Keratinocyte (primary cell): ENCODE results near the gene DYNC1LI2. TPM values are rescaled to one million over a fixed set of nuclear protein-coding genes. Genes with fewer than 3 reads are reported as not detected.

Source experiments
- DNase-seq: peaks from one replicate; pipeline ENCODE4 v3.0.0-alpha.2; 2011; ENCODE audit warnings: low read depth, missing footprints, low spot score
- FAIRE-seq: peaks from 2 replicates; lab custom pipeline; 2011; peaks lifted over from hg19 to GRCh38; lab: Jason Lieb, UNC
- H2AFZ ChIP-seq: 2 replicates; pipeline ENCODE4 v1.6.0; 2012; ENCODE audit warnings: low read length, control low read depth, inconsistent platforms; ENCODE audit not compliant: control insufficient read depth
- H3K27ac ChIP-seq: 2 replicates; pipeline ENCODE4 v1.5.1; 2011; ENCODE audit warnings: low read length; ENCODE audit not compliant: control insufficient read depth, insufficient read depth
- H3K27me3 ChIP-seq: 3 replicates; pipeline ENCODE4 v1.6.0; 2011; ENCODE audit warnings: low read length; ENCODE audit not compliant: control insufficient read depth, insufficient read depth; ENCODE audit errors: extremely low read depth
- H3K36me3 ChIP-seq, 2 experiments: 2 replicates in 1 of 2; 3 replicates in 1 of 2; pipeline ENCODE4 v1.5.1; 2011; ENCODE audit warnings: low read length in 2 of 2, mild to moderate bottlenecking in 1 of 2; ENCODE audit not compliant: control insufficient read depth in 2 of 2, insufficient read depth in 2 of 2; ENCODE audit errors: extremely low read depth in 1 of 2
- H3K4me1 ChIP-seq: 3 replicates; pipeline ENCODE4 v1.5.1; 2011; ENCODE audit warnings: low read length; ENCODE audit not compliant: control insufficient read depth, insufficient read depth; ENCODE audit errors: extremely low read depth
- H3K4me2 ChIP-seq: 3 replicates; pipeline ENCODE4 v1.6.0; 2011; ENCODE audit warnings: low read depth, low read length; ENCODE audit not compliant: control insufficient read depth, insufficient read depth; ENCODE audit errors: extremely low read depth
- H3K4me3 ChIP-seq, 3 experiments: fragments of 200-600 bp in 1 of 3; sonication (generic) in 1 of 3; 2 replicates in 2 of 3; 3 replicates in 1 of 3; pipeline ENCODE4 v1.5.1; 2011 to 2016; ENCODE audit warnings: low read length in 3 of 3, mild to moderate bottlenecking in 3 of 3, control low read depth in 2 of 3, inconsistent platforms in 1 of 3, low read depth in 1 of 3, mixed read lengths in 1 of 3, mixed run types in 1 of 3, moderate library complexity in 1 of 3; ENCODE audit not compliant: control insufficient read depth in 2 of 3, insufficient read depth in 2 of 3; ENCODE audit errors: extremely low read depth in 1 of 3
- H3K79me2 ChIP-seq: 2 replicates; pipeline ENCODE4 v1.6.0; 2012; ENCODE audit warnings: low read length; ENCODE audit not compliant: control insufficient read depth, insufficient read depth
- H3K9ac ChIP-seq: 3 replicates; pipeline ENCODE4 v1.6.0; 2011; ENCODE audit warnings: low read length; ENCODE audit not compliant: control insufficient read depth, insufficient read depth; ENCODE audit errors: extremely low read depth
- H3K9me1 ChIP-seq: 3 replicates; pipeline ENCODE4 v1.6.0; 2011; ENCODE audit warnings: low read length; ENCODE audit not compliant: control insufficient read depth, insufficient read depth; ENCODE audit errors: extremely low read depth
- H3K9me3 ChIP-seq: 2 replicates; pipeline ENCODE4 v1.5.1; 2012; ENCODE audit warnings: low read depth, low read length; ENCODE audit not compliant: control insufficient read depth
- H4K20me1 ChIP-seq: 3 replicates; pipeline ENCODE4 v1.6.0; 2011; ENCODE audit warnings: low read length; ENCODE audit not compliant: control insufficient read depth, insufficient read depth; ENCODE audit errors: extremely low read depth
- EZH2 ChIP-seq: IDR thresholded peaks from one replicate; pipeline ENCODE4 v1.6.1; 2012; ENCODE audit warnings: inconsistent platforms, mild to moderate bottlenecking, low read length, moderate library complexity
- dilution Hi-C: fragments of 300-500 bp; cut with MboI; formaldehyde crosslinking; loops from one replicate; pipeline ENCODE4 v1.7.0; 2020; ENCODE audit warnings: low sequenced_read_pairs; ENCODE audit not compliant: extremely low pct_ligation_motif_present
- polyA plus RNA-seq, 5 experiments: library from polyadenylated mRNA; depleted of rRNA in 3 of 5; stranded (reverse) in 3 of 5; stranded (forward) in 1 of 5; unstranded in 1 of 5; fragments of >200 nt; gene quantifications; 1 replicate in 1 of 5; 2 replicates in 3 of 5; 3 replicates in 1 of 5; pipeline versions ENCODE4 v1.2.1 to v1.2.3, GENCODE V29; 2011 to 2012; ENCODE audit warnings: missing spikeins in 2 of 5, low read depth in 1 of 5, low replicate concordance in 1 of 5
- TF ChIP-seq, protein P1 (sequence below), 3 experiments: IDR thresholded peaks in 1 of 3; conservative IDR thresholded peaks in 1 of 3; optimal IDR thresholded peaks in 1 of 3; 2 replicates in 2 of 3; 3 replicates in 1 of 3; pipeline versions ENCODE3 to v1.5.1; 2011; ENCODE audit warnings: low read length in 3 of 3, mild to moderate bottlenecking in 3 of 3, moderate library complexity in 2 of 3, control low read depth in 1 of 3, inconsistent platforms in 1 of 3; ENCODE audit not compliant: insufficient read depth in 2 of 3; ENCODE audit errors: extremely low read depth in 1 of 3

Gene DYNC1LI2
- polyA plus RNA-seq, 1 donor (not counting 4 experiments of a cell fraction or from before 2014, with no cell fraction given), result 66.0 TPM

DNA sequence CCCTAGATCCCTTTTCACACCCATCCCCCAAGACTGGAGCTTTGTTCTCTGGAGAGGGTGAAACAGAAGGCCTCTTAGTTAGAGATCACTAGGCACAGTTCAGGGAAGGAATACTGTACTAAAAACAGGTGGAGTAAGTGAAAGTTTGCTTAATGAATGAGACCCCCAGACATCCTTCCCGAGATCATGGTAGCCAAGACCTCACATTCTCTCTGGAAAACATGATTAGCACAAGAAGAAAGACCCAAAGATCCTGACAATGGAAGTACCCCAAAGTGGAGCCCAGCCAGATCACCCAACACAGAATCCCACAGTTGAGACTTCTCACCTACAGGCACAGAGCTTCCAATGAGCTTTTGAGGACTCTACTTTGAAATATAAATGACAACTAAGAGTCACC lies 51.5 kb downstream of the DYNC1LI2 start:
- Histone ChIP-seq H2AFZ (no peak overlapping the region), H3K4me1 (peaks cover 18% of the 10 kb centered on the region), H3K79me2 (peaks cover 12% of the 10 kb centered on the region), H3K4me3 (no peak overlapping the region), H3K9me3 (no peaks in the 10 kb centered on the region), H3K36me3 (no peaks in the 10 kb centered on the region), H3K4me2 (no peak overlapping the region), H3K27me3 (no peaks in the 10 kb centered on the region), H3K9me1 (no peaks in the 10 kb centered on the region), H3K27ac (no peak overlapping the region), H3K9ac (no peak overlapping the region), H4K20me1 (no peaks in the 10 kb centered on the region)
- dilution Hi-C loops, result no loop called here
- TF ChIP-seq, protein P1, sequence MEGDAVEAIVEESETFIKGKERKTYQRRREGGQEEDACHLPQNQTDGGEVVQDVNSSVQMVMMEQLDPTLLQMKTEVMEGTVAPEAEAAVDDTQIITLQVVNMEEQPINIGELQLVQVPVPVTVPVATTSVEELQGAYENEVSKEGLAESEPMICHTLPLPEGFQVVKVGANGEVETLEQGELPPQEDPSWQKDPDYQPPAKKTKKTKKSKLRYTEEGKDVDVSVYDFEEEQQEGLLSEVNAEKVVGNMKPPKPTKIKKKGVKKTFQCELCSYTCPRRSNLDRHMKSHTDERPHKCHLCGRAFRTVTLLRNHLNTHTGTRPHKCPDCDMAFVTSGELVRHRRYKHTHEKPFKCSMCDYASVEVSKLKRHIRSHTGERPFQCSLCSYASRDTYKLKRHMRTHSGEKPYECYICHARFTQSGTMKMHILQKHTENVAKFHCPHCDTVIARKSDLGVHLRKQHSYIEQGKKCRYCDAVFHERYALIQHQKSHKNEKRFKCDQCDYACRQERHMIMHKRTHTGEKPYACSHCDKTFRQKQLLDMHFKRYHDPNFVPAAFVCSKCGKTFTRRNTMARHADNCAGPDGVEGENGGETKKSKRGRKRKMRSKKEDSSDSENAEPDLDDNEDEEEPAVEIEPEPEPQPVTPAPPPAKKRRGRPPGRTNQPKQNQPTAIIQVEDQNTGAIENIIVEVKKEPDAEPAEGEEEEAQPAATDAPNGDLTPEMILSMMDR (optimal IDR thresholded peaks at IDR 0.05 in 1 of 3, IDR thresholded peaks at IDR 0.05 in 1 of 3, conservative IDR thresholded peaks at IDR 0.05 in 1 of 3; ENCODE audit: extremely low read depth in 1 of 3, insufficient read depth in 2 of 3, low read length in 3 of 3), result no peak
- DNase-seq (no peak), FAIRE-seq (no peak)

DNA sequence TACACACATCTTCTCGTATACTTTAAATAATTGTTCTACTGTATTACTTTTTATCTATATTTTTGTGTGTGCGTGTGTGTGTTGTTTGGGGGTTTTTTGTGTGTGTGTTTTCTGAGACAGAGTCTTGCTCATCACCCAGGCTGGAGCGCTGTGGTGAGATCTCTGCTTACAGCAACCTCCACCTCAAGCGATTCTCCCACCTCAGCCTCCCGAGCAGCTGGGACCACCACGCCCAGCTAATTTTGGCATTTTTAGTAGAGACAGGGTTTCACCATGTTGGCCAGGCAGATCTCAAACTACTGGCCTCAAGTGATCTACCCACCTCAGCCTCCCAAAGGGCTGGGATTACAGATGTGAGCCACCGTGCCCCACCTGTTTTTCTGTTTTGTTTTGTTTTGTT lies 53.4 kb downstream of the DYNC1LI2 start:
- no peak for FAIRE-seq
- TF ChIP-seq, protein P1 (optimal IDR thresholded peaks at IDR 0.05 in 1 of 3, IDR thresholded peaks at IDR 0.05 in 1 of 3, conservative IDR thresholded peaks at IDR 0.05 in 1 of 3; ENCODE audit: extremely low read depth in 1 of 3, insufficient read depth in 2 of 3, low read length in 3 of 3), result no peak
- no peak for TF ChIP-seq EZH2
- no peaks in the 10 kb centered on the region for H3K9me3 ChIP-seq
- no peaks in the 10 kb centered on the region for H4K20me1 ChIP-seq
- no peak overlapping the region for H3K4me3 ChIP-seq
- H3K79me2 ChIP-seq, result peaks cover 23% of the 10 kb centered on the region
- H3K27me3 ChIP-seq, result no peaks in the 10 kb centered on the region
- H3K36me3 ChIP-seq, result no peaks in the 10 kb centered on the region
- dilution Hi-C loops, result no loop called here
- H3K27ac ChIP-seq, result no peak overlapping the region
- H3K9me1 ChIP-seq, result no peaks in the 10 kb centered on the region
- H2AFZ ChIP-seq, result no peak overlapping the region
- no peak overlapping the region for H3K4me2 ChIP-seq
- DNase-seq, result no peak
- H3K9ac ChIP-seq, result no peak overlapping the region
- peaks cover 12% of the 10 kb centered on the region for H3K4me1 ChIP-seq
